PFSK-1 (cell line): ENCODE results near the gene EPHA8.

ENCODE experiments used
- FOXP2 ChIP-seq: optimal IDR thresholded peaks from 2 replicates; pipeline ENCODE3; 2011; ENCODE audit warnings: borderline replicate concordance, control low read depth, inconsistent platforms; ENCODE audit not compliant: insufficient read depth; ENCODE audit errors: extremely low read length, extremely low read depth
- POLR2AphosphoS5 ChIP-seq: IDR thresholded peaks from 2 replicates; pipeline ENCODE4 v1.6.1; 2012; ENCODE audit warnings: low read depth, mild to moderate bottlenecking, control low read depth, low read length, moderate library complexity
- REST ChIP-seq, 2 experiments: IDR thresholded peaks; 2 replicates each; pipeline versions ENCODE4 v1.6.1 to v1.8.0; 2011 to 2012; ENCODE audit warnings: low read depth in 2 of 2, low read length in 2 of 2, control low read depth in 1 of 2, inconsistent platforms in 1 of 2, mild to moderate bottlenecking in 1 of 2, moderate library complexity in 1 of 2; ENCODE audit not compliant: insufficient read depth in 1 of 2
- SIN3A ChIP-seq: IDR thresholded peaks from 2 replicates; pipeline ENCODE4 v1.6.1; 2012; ENCODE audit warnings: mild to moderate bottlenecking, low read length, moderate library complexity, borderline replicate concordance; ENCODE audit not compliant: insufficient read depth
- TAF1 ChIP-seq: IDR thresholded peaks from 2 replicates; pipeline ENCODE4 v1.6.1; 2012; ENCODE audit warnings: low read length, control low read depth, borderline replicate concordance; ENCODE audit not compliant: insufficient read depth

Gene EPHA8

GRCh38 chr1:22641247-22641646 lies 78.0 kb downstream of the EPHA8 start:
- TF ChIP-seq FOXP2 (no peak), SIN3A (no peak), TAF1 (no peak), POLR2AphosphoS5 (no peak), REST (IDR thresholded peaks at IDR 0.05; ENCODE audit: insufficient read depth in 1 of 2, low read depth in 2 of 2, low read length in 2 of 2) (no peak)

- TF ChIP-seq POLR2AphosphoS5 (no peak), TAF1 (no peak), SIN3A (no peak), FOXP2 (peak; percentile 50), REST (IDR thresholded peaks at IDR 0.05; ENCODE audit: insufficient read depth in 1 of 2, low read depth in 2 of 2, low read length in 2 of 2) (0 out of 4 replicates have a peak, but pooled peaks of 1 of the 2 experiments have one; percentile 20)
Observed at GRCh38 chr1:22641906-22642636, 78.8 kb downstream of the EPHA8 start.

GRCh38 chr1:22643381-22643780 lies 80.1 kb downstream of the EPHA8 start, which contains the start of gene C1QC:
Gene C1QC (plus strand): TSS chr1:22643633. CDS start chr1:22644024, 391 bp downstream.
- TF ChIP-seq SIN3A = no peak
- TF ChIP-seq REST (IDR thresholded peaks at IDR 0.05; ENCODE audit: insufficient read depth in 1 of 2, low read depth in 2 of 2, low read length in 2 of 2) = no peak
- no peak for TF ChIP-seq POLR2AphosphoS5
- no peak for TF ChIP-seq FOXP2
- TF ChIP-seq TAF1 = no peak

- no peak for TF ChIP-seq SIN3A
- TF ChIP-seq TAF1 = no peak
- no peak for TF ChIP-seq POLR2AphosphoS5
- no peak for TF ChIP-seq FOXP2
- TF ChIP-seq REST (IDR thresholded peaks at IDR 0.05; ENCODE audit: insufficient read depth in 1 of 2, low read depth in 2 of 2, low read length in 2 of 2) = no peak
Observed at GRCh38 chr1:22643928-22644327, 80.6 kb downstream of the EPHA8 start.
